HEK293T (cell line): ENCODE data around the gene TMEM129.

Source experiments
- CTCF ChIA-PET: fragments of 350-600 bp; formaldehyde crosslinking; extraction: SDS; loops from one replicate; lab custom pipeline; 2021; ENCODE audit warnings: antibody characterized with exemption, inconsistent platforms; lab: Yijun Ruan, JAX
- POLR2A ChIA-PET: fragments of 350-600 bp; formaldehyde crosslinking; extraction: SDS; loops from one replicate; lab custom pipeline; 2020; ENCODE audit warnings: antibody characterized with exemption, inconsistent platforms; lab: Yijun Ruan, JAX
- DNase-seq: peaks from one replicate; pipeline ENCODE4 v3.0.0; 2012; ENCODE audit warnings: mixed read lengths; ENCODE audit errors: extremely low spot score
- ARNT ChIP-seq: fragments of 450-650 bp; IDR thresholded peaks from 2 replicates; pipeline ENCODE4 v1.6.1; 2017; ENCODE audit warnings: mild to moderate bottlenecking
- BHLHE40 ChIP-seq: fragments of 450-650 bp; IDR thresholded peaks from 2 replicates; pipeline ENCODE4 v1.6.1; 2016; ENCODE audit warnings: mild to moderate bottlenecking, moderate library complexity, borderline replicate concordance
- CTBP1 ChIP-seq: fragments of 450-650 bp; IDR thresholded peaks from 2 replicates; pipeline ENCODE4 v1.6.1; 2016; ENCODE audit warnings: borderline replicate concordance
- ELF4 ChIP-seq: fragments of 450-650 bp; IDR thresholded peaks from 2 replicates; pipeline ENCODE4 v1.6.1; 2017; ENCODE audit warnings: antibody characterized with exemption
- FOXA1 ChIP-seq: fragments of 450-650 bp; IDR thresholded peaks from 2 replicates; pipeline ENCODE4 v1.6.1; 2016; ENCODE audit warnings: mild to moderate bottlenecking
- FOXK2 ChIP-seq: fragments of 450-650 bp; IDR thresholded peaks from 2 replicates; pipeline ENCODE4 v1.6.1; 2016; ENCODE audit warnings: mild to moderate bottlenecking
- FOXM1 ChIP-seq: fragments of 450-650 bp; IDR thresholded peaks from 2 replicates; pipeline ENCODE4 v1.6.1; 2017; ENCODE audit warnings: mild to moderate bottlenecking, borderline replicate concordance
- HDGF ChIP-seq: fragments of 450-650 bp; IDR thresholded peaks from 2 replicates; pipeline ENCODE4 v1.6.1; 2017; ENCODE audit warnings: antibody characterized with exemption, borderline replicate concordance
- L3MBTL2 ChIP-seq: fragments of 450-650 bp; conservative IDR thresholded peaks from 2 replicates; pipeline ENCODE4 v1.6.1; 2016; ENCODE audit warnings: mild to moderate bottlenecking
- LEF1 ChIP-seq: fragments of 450-650 bp; IDR thresholded peaks from 2 replicates; pipeline ENCODE4 v1.6.1; 2017; ENCODE audit warnings: mild to moderate bottlenecking, borderline replicate concordance
- NFRKB ChIP-seq: fragments of 450-650 bp; IDR thresholded peaks from 2 replicates; pipeline ENCODE4 v1.6.1; 2016; ENCODE audit warnings: mild to moderate bottlenecking, moderate library complexity
- PKNOX1 ChIP-seq: fragments of 450-650 bp; IDR thresholded peaks from 2 replicates; pipeline ENCODE4 v1.6.1; 2016
- SP1 ChIP-seq: fragments of 450-650 bp; IDR thresholded peaks from 2 replicates; pipeline ENCODE4 v1.6.1; 2017
- SUZ12 ChIP-seq: fragments of 450-650 bp; IDR thresholded peaks from 2 replicates; pipeline ENCODE4 v1.6.1; 2016; ENCODE audit warnings: mild to moderate bottlenecking
- TARDBP ChIP-seq: fragments of 450-650 bp; IDR thresholded peaks from 2 replicates; pipeline ENCODE4 v1.6.1; 2016
- ZNF384 ChIP-seq: fragments of 450-650 bp; IDR thresholded peaks from 2 replicates; pipeline ENCODE4 v1.6.1; 2016

Gene TMEM129

GRCh38 chr4:1743975-1744374 is 22.9 kb upstream of the TMEM129 start:
- no peak for TF ChIP-seq FOXA1
- no peak for TF ChIP-seq HDGF
- TF ChIP-seq L3MBTL2, result no peak
- TF ChIP-seq NFRKB, result no peak
- no peak for TF ChIP-seq FOXK2
- TF ChIP-seq FOXM1, result no peak
- TF ChIP-seq TARDBP, result no peak
- no peak for TF ChIP-seq LEF1
- no peak for TF ChIP-seq SUZ12
- TF ChIP-seq PKNOX1, result no peak
- TF ChIP-seq ARNT, result no peak
- TF ChIP-seq ZNF384, result no peak
- TF ChIP-seq SP1, result no peak
- no peak for TF ChIP-seq CTBP1
- no peak for TF ChIP-seq ELF4
- no peak for TF ChIP-seq BHLHE40
- POLR2A ChIA-PET, result interaction anchor here (0.6 to 1.8 kb wide), 4 partner anchors 14 to 65 kb away, joined by 3 to 5 read pairs (median 4); partner anchors contain the start of genes TACC3 and TMEM129
- CTCF ChIA-PET, result interaction anchor here (1.7 to 6.6 kb wide), 3 partner anchors 14 to 68 kb away, joined by 4 to 116 read pairs (median 5); no protein-coding TSS in a partner anchor
- no peak for DNase-seq

GRCh38 chr4:1743551-1743950 is 22.4 kb upstream of the TMEM129 start:
- ChIA-PET POLR2A (interaction anchor here (1.5 kb wide), 1 partner anchor 65 kb away, joined by 4 read pairs; no protein-coding TSS in a partner anchor), CTCF (interaction anchor here (1.8 to 6.6 kb wide), 2 partner anchors 13 to 68 kb away, joined by 5 to 116 read pairs; no protein-coding TSS in a partner anchor)
- TF ChIP-seq FOXM1, result no peak
- no peak for TF ChIP-seq TARDBP
- TF ChIP-seq ARNT, result no peak
- no peak for TF ChIP-seq ELF4
- TF ChIP-seq HDGF, result no peak
- TF ChIP-seq SUZ12, result no peak
- TF ChIP-seq FOXK2, result no peak
- no peak for TF ChIP-seq L3MBTL2
- no peak for TF ChIP-seq LEF1
- TF ChIP-seq CTBP1, result no peak
- TF ChIP-seq PKNOX1, result no peak
- no peak for TF ChIP-seq SP1
- no peak for DNase-seq

- ChIA-PET POLR2A (no interaction called here), CTCF (no interaction called here)
- DNase-seq, result no peak
- TF ChIP-seq ARNT (no peak), FOXA1 (no peak), ZNF384 (no peak), CTBP1 (no peak)
Measured at GRCh38 chr4:1741208-1741607, 20.1 kb upstream of the TMEM129 start.

- POLR2A ChIA-PET, result interaction anchor here (0.9 kb wide), 1 partner anchor 19 kb away, joined by 3 read pairs; the partner anchor contains the start of genes TACC3 and TMEM129
- no peak for DNase-seq
- TF ChIP-seq HDGF (no peak), FOXK2 (no peak), SP1 (no peak), SUZ12 (no peak), L3MBTL2 (no peak), LEF1 (no peak), ARNT (no peak), TARDBP (no peak), NFRKB (no peak), PKNOX1 (no peak), BHLHE40 (no peak), ZNF384 (no peak), CTBP1 (no peak), FOXA1 (no peak), FOXM1 (no peak), ELF4 (no peak)
- CTCF ChIA-PET, result interaction anchor here (1.0 kb wide), 1 partner anchor 8 kb away, joined by 3 read pairs; no protein-coding TSS in a partner anchor
Measured at GRCh38 chr4:1740021-1740545, 19.0 kb upstream of the TMEM129 start.

- no peak for DNase-seq
- TF ChIP-seq CTBP1 (no peak), FOXM1 (no peak), LEF1 (no peak), SUZ12 (no peak), BHLHE40 (no peak), TARDBP (no peak), SP1 (no peak), L3MBTL2 (no peak), PKNOX1 (no peak), HDGF (no peak), FOXK2 (no peak), ARNT (no peak), ELF4 (no peak), ZNF384 (no peak), NFRKB (no peak), FOXA1 (no peak)
- POLR2A ChIA-PET, result no interaction called here
- CTCF ChIA-PET, result no interaction called here
Measured at GRCh38 chr4:1739358-1739757, 18.2 kb upstream of the TMEM129 start.
